ENCODE data around the gene KCNC1.

Gene KCNC1

GRCh38 chr11:17734418-17734911 is at the start of gene KCNC1:
TSS of gene KCNC1 (plus strand) at chr11:17734781. CDS start at chr11:17736003, 1,222 bp downstream.
- no peak for DNase-seq (ENCODE audit: low read depth in 3 of 3)

- DNase-seq (ENCODE audit: low read depth in 3 of 3): no peak
Observed at GRCh38 chr11:17686231-17686980, 48.2 kb upstream of the KCNC1 start.

GRCh38 chr11:17687946-17688670 is 46.5 kb upstream of the KCNC1 start:
- DNase-seq (ENCODE audit: low read depth in 3 of 3): no peak

- DNase-seq (ENCODE audit: low read depth in 3 of 3): no peak
Observed at GRCh38 chr11:17691550-17691949, 43.0 kb upstream of the KCNC1 start.

- DNase-seq (ENCODE audit: low read depth in 3 of 3): no peak
Observed at GRCh38 chr11:17691976-17692375, 42.6 kb upstream of the KCNC1 start.

GRCh38 chr11:17692931-17693330 is 41.6 kb upstream of the KCNC1 start:
- no peak for DNase-seq (ENCODE audit: low read depth in 3 of 3)

GRCh38 chr11:17693531-17693930 is 41.0 kb upstream of the KCNC1 start:
- no peak for DNase-seq (ENCODE audit: low read depth in 3 of 3)

- no peak for DNase-seq (ENCODE audit: low read depth in 3 of 3)
Observed at GRCh38 chr11:17694494-17695110, 40.0 kb upstream of the KCNC1 start.

- DNase-seq (ENCODE audit: low read depth in 3 of 3): no peak
Observed at GRCh38 chr11:17695454-17696441, 38.8 kb upstream of the KCNC1 start.

GRCh38 chr11:17696741-17697140 is 37.8 kb upstream of the KCNC1 start:
- DNase-seq (ENCODE audit: low read depth in 3 of 3): no peak

GRCh38 chr11:17697175-17697949 is 37.2 kb upstream of the KCNC1 start:
- no peak for DNase-seq (ENCODE audit: low read depth in 3 of 3)

- DNase-seq (ENCODE audit: low read depth in 3 of 3): no peak
Observed at GRCh38 chr11:17699147-17700114, 35.1 kb upstream of the KCNC1 start.

- no peak for DNase-seq (ENCODE audit: low read depth in 3 of 3)
Observed at GRCh38 chr11:17700991-17701390, 33.6 kb upstream of the KCNC1 start.

GRCh38 chr11:17702876-17703275 is 31.7 kb upstream of the KCNC1 start:
- no peak for DNase-seq (ENCODE audit: low read depth in 3 of 3)

GRCh38 chr11:17703951-17704350 is 30.6 kb upstream of the KCNC1 start:
- DNase-seq (ENCODE audit: low read depth in 3 of 3): no peak

- no peak for DNase-seq (ENCODE audit: low read depth in 3 of 3)
Observed at GRCh38 chr11:17707830-17708229, 26.8 kb upstream of the KCNC1 start.

- DNase-seq (ENCODE audit: low read depth in 3 of 3): no peak
Observed at GRCh38 chr11:17711836-17712235, 22.7 kb upstream of the KCNC1 start.

GRCh38 chr11:17713851-17714250 is 20.7 kb upstream of the KCNC1 start:
- no peak for DNase-seq (ENCODE audit: low read depth in 3 of 3)

- DNase-seq (ENCODE audit: low read depth in 3 of 3): no peak
Observed at GRCh38 chr11:17714356-17714854, 20.2 kb upstream of the KCNC1 start.
